ENCODE results near the gene OR52E2. TPM values are rescaled to one million over a fixed set of nuclear protein-coding genes. Genes with fewer than 3 reads are reported as not detected.

The OR52E2 gene
- total RNA-seq: not detected
- polyA plus RNA-seq: not detected

- TF ChIP-seq POLR2AphosphoS5 (IDR thresholded peaks at IDR 0.05): no peak
- TF ChIP-seq EP300 (IDR thresholded peaks at IDR 0.05): no peak
- TF ChIP-seq POLR2A (IDR thresholded peaks at IDR 0.05): no peak
- TF ChIP-seq CTCF (IDR thresholded peaks at IDR 0.05): no peak
- H3K27ac ChIP-seq: no peak within 1 kb of the TSS
- DNase-seq: no peak
- H3K36me3 ChIP-seq: no peaks in the 10 kb centered on the region
- no peaks in the 10 kb centered on the region for H3K9me3 ChIP-seq
- intact Hi-C loops (cut with DNase I): no loop called here
- no peaks in the 10 kb centered on the region for H3K27me3 ChIP-seq
- 91 to 92% methylated on average over 3 of the region's 3 CpGs for WGBS, 2 donors
- no peaks in the 10 kb centered on the region for H3K4me1 ChIP-seq
- H3K4me3 ChIP-seq: no peak within 1 kb of the TSS
These were observed at the start of gene OR52E2 for GRCh38 chr11:5059391-5059790. Gene OR52E2, minus strand, starts transcription at chr11:5059627. Its CDS starts 0 bp downstream, at chr11:5059627.

GRCh38 chr11:5107285-5107684 is 47.9 kb upstream of the OR52E2 start:
- H3K4me3 ChIP-seq: no peak overlapping the region
- TF ChIP-seq EP300 (IDR thresholded peaks at IDR 0.05) (no peak), POLR2A (IDR thresholded peaks at IDR 0.05) (no peak), POLR2AphosphoS5 (IDR thresholded peaks at IDR 0.05) (no peak), CTCF (IDR thresholded peaks at IDR 0.05) (no peak)
- no peaks in the 10 kb centered on the region for H3K4me1 ChIP-seq
- no peaks in the 10 kb centered on the region for H3K9me3 ChIP-seq
- H3K27me3 ChIP-seq: no peaks in the 10 kb centered on the region
- 63% methylated on average over 3 of the region's 3 CpGs for WGBS, 2 donors
- no peak overlapping the region for H3K27ac ChIP-seq
- no peak for DNase-seq
- intact Hi-C loops (cut with DNase I): no loop called here
- H3K36me3 ChIP-seq: no peaks in the 10 kb centered on the region

- TF ChIP-seq POLR2AphosphoS5 (IDR thresholded peaks at IDR 0.05): no peak
- no peak for TF ChIP-seq CTCF (IDR thresholded peaks at IDR 0.05)
- no peak for TF ChIP-seq EP300 (IDR thresholded peaks at IDR 0.05)
- no peak for TF ChIP-seq POLR2A (IDR thresholded peaks at IDR 0.05)
- no peaks in the 10 kb centered on the region for H3K4me1 ChIP-seq
- H3K36me3 ChIP-seq: no peaks in the 10 kb centered on the region
- DNase-seq: no peak
- H3K9me3 ChIP-seq: no peaks in the 10 kb centered on the region
- no peak overlapping the region for H3K27ac ChIP-seq
- intact Hi-C loops (cut with DNase I): no loop called here
- H3K4me3 ChIP-seq: no peak overlapping the region
- no peaks in the 10 kb centered on the region for H3K27me3 ChIP-seq
These were observed 43.6 kb upstream of the OR52E2 start for GRCh38 chr11:5103066-5103465.

- no peaks in the 10 kb centered on the region for H3K36me3 ChIP-seq
- 65 to 75% methylated on average over 2 of the region's 2 CpGs for WGBS, 2 donors
These were observed 42.8 kb upstream of the OR52E2 start for GRCh38 chr11:5102246-5102645.

GRCh38 chr11:5096011-5096410 is 36.6 kb upstream of the OR52E2 start:
- 82 to 85% methylated on average over 2 of the region's 2 CpGs for WGBS, 2 donors

More at GRCh38 chr11:5102246-5102645, 42.8 kb upstream of the OR52E2 start:
- no peak for TF ChIP-seq EP300 (IDR thresholded peaks at IDR 0.05)
- Histone ChIP-seq H3K4me1 (no peaks in the 10 kb centered on the region), H3K27me3 (no peaks in the 10 kb centered on the region), H3K9me3 (no peaks in the 10 kb centered on the region), H3K4me3 (no peak overlapping the region), H3K27ac (no peak overlapping the region)
- DNase-seq: no peak
- intact Hi-C loops (cut with DNase I): no loop called here

More at GRCh38 chr11:5096011-5096410, 36.6 kb upstream of the OR52E2 start:
- Histone ChIP-seq H3K4me1 (no peaks in the 10 kb centered on the region), H3K36me3 (no peaks in the 10 kb centered on the region), H3K4me3 (no peak overlapping the region), H3K9me3 (no peaks in the 10 kb centered on the region), H3K27ac (no peak overlapping the region), H3K27me3 (no peaks in the 10 kb centered on the region)
- TF ChIP-seq POLR2A (IDR thresholded peaks at IDR 0.05) (no peak), CTCF (IDR thresholded peaks at IDR 0.05) (no peak), EP300 (IDR thresholded peaks at IDR 0.05) (no peak), POLR2AphosphoS5 (IDR thresholded peaks at IDR 0.05) (no peak)
- intact Hi-C loops (cut with DNase I): no loop called here
- no peak for DNase-seq
